Stimulated activated CD4-positive, alpha-beta T cell treated with anti-CD3 and anti-CD28 coated beads, Interleukin-2, amount 100 ng/mL, for 24 hours (primary cell): ENCODE results near the gene FSTL4.

Source experiments
- DNase-seq, 2 donors: peaks; one replicate each; pipeline ENCODE4 v3.0.0-alpha.2; 2020

Gene FSTL4

DNA sequence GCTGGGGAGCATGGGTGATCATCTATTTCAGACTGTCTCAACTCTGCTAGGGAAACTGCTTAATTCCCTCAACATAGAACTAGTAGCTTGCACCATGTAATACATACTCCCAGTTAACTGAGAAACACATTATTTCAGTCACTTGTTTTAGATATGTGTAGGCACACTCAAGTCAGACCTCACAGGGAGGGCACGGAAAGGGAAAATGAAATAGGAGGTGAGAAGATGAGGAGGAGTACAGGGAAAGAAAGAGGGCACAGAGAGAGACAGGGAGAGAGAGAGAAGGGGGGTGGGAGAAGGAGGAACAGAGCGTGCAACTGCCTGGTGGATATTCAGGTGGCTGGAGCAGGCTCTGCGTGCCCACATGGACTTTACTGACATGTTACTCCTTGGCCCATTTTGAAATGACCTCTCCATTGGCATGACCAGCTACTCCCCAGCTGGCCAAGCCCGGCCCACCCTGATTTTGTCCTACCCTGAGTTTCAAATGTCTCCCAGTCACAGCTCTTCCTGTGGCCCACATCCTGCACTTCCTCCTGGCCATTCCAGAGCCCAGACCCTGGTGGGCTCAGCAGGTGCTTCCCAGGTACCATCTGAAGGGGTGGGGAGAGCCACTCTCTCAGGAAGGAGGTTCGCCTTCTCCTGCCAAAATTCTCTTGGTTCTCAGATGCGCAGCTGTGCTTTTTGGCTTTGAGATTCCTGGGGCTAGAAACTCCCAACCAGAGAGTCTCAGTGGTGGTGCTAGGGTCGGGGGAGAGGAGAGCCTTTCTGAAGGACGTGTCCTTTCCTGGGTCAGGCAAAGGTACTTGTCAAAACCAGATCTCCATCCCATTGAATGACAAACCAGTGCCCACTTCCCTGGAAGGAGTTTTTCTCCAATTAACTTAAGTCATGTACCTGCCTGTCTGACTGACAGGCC, 229.4 kb downstream of the FSTL4 start:
- DNase-seq: no peak

GRCh38 chr5:133381571-133382365, 230.6 kb downstream of the FSTL4 start:
- DNase-seq: no peak

- DNase-seq: no peak
Observed at GRCh38 chr5:133381041-133381440, 231.3 kb downstream of the FSTL4 start.

- no peak for DNase-seq
Observed at GRCh38 chr5:133377736-133378135, 234.6 kb downstream of the FSTL4 start.

DNA sequence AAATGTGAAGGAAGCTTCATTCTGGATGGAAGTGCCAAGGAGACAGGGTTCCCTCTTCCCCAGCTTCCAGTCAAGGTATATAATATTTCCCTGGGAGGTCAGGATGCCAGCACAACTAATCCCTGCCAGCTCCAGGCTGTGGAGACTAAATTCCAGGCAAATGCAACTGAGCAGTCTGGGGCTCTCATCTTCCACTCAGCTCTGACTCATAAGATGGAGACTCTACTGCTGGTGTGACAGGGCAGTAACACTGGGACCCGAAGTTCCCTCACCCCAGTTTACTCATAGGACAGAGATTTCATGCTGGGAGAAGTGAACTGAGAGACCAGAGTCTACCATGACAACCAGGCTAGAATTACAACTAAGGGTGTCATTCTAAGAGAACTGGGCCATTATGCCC, 235.4 kb downstream of the FSTL4 start:
- DNase-seq: no peak

DNA sequence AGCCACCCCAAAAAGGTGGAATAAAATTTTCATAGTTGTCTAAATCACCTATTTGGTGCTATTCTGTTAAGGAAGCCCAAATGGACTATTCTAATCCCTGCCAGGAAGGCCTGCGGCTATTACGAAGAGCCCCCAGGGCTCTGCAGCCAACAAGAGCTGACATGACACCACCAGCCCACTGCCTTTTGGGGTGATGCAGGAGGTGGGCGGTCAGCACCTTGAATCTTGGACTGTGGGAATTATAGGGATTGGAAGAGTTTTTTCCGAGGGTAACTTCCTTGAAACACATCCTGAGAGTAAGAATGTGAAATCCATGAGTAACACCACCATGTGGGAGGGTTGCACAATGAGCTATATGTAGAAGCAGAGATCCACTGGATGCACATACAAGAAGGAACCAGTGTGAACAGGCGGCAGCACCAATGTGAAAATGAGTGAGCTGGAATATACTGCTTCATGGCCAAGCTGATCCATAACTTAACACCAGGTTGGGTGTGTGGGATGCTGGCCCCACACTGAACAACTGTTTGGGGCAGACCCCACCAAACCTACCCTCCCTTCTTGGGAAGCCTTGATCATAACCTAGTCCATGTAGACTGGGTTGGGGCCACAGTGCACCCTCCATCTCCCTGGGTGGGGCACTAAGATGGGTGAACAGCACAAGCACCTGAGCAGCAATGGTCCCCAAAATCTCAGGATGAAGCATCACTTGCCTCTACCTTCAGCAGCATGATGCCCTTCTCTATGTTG, 239.0 kb downstream of the FSTL4 start:
- no peak for DNase-seq

GRCh38 chr5:133372293-133372937, 239.9 kb downstream of the FSTL4 start:
- no peak for DNase-seq

- no peak for DNase-seq
Observed at GRCh38 chr5:133371371-133372155, 240.8 kb downstream of the FSTL4 start.

- DNase-seq: no peak
Observed at GRCh38 chr5:133370904-133371303, 241.4 kb downstream of the FSTL4 start.

GRCh38 chr5:133370036-133370831, 242.1 kb downstream of the FSTL4 start:
- no peak for DNase-seq

DNA sequence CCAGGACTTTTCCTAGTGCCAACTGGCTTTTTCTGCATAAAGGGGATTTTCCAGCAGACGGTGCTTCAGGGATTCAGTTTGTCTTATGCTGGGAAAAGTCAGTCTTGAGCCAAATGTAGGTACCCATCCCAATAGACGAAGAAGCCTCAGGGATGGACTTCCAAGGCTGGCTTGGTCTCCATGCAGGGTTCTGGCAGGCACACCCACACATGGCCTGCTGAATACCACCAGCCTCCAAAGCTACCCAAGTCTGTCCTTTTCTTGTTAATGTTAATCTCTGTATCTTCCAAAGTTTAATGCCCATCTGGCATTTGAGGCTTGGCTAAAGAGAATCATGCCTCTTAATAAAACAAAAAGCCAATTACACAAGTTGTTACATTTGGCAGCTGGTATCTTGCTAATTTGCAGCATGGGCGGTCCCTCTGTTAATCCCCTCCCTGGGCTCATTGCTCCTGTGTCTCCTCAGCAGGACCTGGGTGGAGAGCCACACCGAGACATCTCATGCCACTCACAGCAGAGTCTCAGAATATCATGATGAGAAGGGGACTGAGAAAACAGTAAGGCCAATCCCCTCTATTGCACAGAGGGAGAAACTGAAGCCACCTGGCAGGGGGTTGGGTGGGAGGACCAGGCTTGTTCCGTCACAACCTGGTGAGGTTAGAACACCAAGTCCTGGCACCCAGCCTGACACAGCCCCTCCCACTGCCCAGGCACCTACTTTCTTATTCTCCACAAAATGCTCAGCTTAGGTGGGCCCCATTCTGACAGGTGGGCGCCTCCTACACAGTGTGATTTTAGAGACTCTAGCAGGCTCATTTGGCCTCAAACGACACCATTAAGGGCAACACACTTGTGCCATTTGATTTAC, 243.2 kb downstream of the FSTL4 start:
- DNase-seq: no peak

DNA sequence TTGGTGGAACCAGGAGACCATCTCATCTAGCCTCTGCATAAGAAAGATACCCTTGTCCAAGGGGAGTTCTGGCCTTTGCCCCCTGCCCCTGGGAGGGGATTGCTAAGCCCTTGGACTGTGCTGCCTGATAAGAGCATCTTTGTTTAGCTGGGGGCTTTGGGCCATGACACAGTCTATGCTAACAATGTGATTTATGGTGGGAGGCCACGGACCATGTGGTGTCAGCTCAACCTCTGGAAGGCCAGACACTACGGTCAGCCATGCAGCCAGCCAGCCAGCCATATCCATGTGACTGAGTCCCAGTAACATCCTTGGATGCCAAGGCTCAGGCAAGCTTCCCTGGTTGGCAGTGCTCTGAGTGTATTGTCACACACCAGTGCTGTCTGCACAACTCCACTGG, 244.4 kb downstream of the FSTL4 start:
- DNase-seq: no peak

GRCh38 chr5:133367071-133367786, 245.1 kb downstream of the FSTL4 start:
- no peak for DNase-seq

DNA sequence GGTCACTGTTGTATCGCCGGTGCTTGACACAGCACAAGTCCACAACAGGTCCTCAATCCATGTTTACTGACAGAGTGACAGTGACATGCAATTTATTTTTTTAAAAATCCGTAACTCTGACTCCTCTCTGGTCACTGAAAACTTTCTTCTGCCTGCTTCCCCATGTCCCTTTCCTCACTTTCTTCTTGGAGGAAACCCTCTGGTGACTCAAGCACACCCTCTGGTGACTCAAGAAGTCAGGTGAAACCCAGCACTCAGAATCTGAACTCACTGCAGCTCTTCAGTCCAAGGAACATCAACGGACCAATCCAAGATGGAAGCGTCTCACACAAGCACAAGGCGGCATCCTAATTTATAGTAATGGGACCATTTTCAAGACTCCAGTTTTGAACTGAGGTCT, 245.9 kb downstream of the FSTL4 start:
- no peak for DNase-seq

DNA sequence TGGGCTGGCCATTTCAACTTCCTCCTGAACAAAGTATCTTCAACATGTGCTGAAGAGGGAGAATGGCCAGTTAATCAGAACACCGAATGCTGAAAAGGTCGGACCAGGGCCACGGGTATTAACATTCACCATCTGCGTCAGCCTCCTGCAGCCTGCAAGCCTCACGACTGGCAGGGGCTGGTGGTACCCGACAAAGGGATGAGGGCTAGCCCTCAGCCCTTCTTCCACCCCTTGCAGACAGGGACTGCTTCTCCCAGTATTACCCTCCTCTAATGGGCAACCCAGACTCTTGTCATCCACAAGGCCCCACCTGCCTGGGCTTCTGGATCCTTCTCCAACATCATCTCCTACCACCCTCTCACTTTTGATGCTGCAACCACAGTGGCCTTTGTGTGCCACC, 246.6 kb downstream of the FSTL4 start:
- DNase-seq: no peak

GRCh38 chr5:133364936-133365707, 247.2 kb downstream of the FSTL4 start:
- DNase-seq: peak in 1 of 2 donors; percentile 12

DNA sequence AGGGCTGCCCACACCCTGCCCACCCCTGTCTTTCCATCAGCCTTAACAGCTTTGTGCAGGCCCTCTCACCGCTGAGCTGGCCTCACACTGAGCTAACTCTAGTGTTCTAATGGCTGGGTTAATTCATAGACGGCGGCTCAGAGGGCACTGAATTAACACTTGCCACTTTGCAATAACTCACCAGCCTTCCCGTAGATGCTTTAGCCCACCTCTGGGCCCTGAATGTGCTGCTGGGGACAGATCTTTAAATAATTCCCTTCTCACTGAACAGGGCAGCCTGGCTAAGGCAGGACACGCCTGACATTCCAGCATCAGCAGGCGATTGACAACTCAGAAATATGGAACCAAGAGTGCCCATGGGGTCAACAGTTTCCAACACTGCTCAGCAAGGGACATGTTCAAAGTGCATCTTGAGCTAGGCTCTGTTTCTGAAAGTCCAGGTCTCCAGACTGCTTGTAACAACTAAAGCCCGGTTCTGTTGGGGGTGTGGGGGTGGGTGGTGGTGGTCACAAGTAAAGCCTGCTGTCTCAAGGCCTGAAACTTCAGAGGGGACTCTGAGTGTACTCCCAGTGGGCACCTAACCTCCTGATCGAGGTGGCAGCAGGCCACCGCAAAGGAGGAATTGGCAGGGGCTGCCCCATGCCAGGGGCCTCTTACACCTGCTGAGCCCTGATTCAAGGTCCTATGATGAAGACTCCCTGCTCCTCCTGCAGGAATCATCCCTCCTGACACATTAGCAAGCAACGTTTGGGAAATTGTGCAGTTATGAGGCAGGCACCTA, 248.3 kb downstream of the FSTL4 start:
- no peak for DNase-seq

DNA sequence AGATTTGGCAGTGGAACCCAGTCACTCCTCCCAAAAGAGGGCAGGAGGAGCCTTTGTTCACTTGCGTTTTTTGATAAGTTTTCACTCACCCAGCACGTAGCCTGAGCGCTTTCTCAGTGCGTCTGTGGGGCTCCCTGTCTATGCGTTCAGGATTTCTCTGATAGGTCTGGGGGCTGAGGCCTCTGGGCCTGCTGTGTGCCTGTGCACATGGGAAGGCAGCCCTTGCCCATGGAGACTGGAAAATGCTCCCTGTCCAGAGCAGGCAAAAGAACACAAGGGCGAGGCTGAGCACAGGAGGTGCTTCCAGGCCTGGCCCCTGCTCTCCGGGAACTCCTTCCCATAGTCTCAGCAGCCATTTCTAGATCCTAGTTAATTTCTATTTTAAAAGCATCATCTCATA, 249.9 kb downstream of the FSTL4 start:
- no peak for DNase-seq
